Measurements from ENCODE around the gene CST7. TPM values are rescaled to one million over a fixed set of nuclear protein-coding genes. Genes with fewer than 3 reads are reported as not detected.

Gene CST7
- total and polyA plus RNA-seq, 2 of the 13 experiments (the other 11 are each of a cell fraction or from before 2014, with no cell fraction given): not detected

- Histone ChIP-seq H3K27ac (ENCODE audit: extremely low read length, insufficient read depth, low read length) (no peak overlapping the region), H3K4me2 (ENCODE audit: low read depth, low read length) (no peak overlapping the region), H3K9me3 (ENCODE audit: low read length) (no peaks in the 10 kb centered on the region), H3K9ac (ENCODE audit: insufficient read depth, low read depth, low read length) (no peak overlapping the region), H3K27me3 (ENCODE audit: control insufficient read depth in 1 of 2, insufficient read depth in 2 of 2, low read length in 2 of 2) (no peaks in the 10 kb centered on the region), H3K4me1 (ENCODE audit: insufficient read depth, low read length) (peaks cover 55% of the 10 kb centered on the region), H4K20me1 (ENCODE audit: insufficient read depth, low read length) (peaks cover 4% of the 10 kb centered on the region; the same call in 1 of the 2 replicates), H3K79me2 (ENCODE audit: insufficient read depth, low read length) (peaks cover 44% of the 10 kb centered on the region), H3K4me3 (replicated peaks in 1 of 3; ENCODE audit: insufficient read depth in 1 of 3, low read depth in 2 of 3, low read length in 3 of 3) (no peak overlapping the region), H2AFZ (ENCODE audit: low read length) (no peak overlapping the region), H3K36me3 (replicated peaks in 1 of 2; ENCODE audit: control insufficient read depth in 1 of 2, insufficient read depth in 2 of 2, low read length in 2 of 2) (peaks cover 19 to 49% of the 10 kb centered on the region in 2 experiments; a peak in 4 of 5 replicates)
- no peak for ATAC-seq
- in situ Hi-C loops (cut with HindIII; ENCODE audit: extremely low pct_ligation_motif_present, low pct_unique_long_range_greater_than_20kb): no loop called here
- ChIA-PET CTCF (ENCODE audit: low intra/inter-chr PET ratio, low total read pairs) (no interaction called here), POLR2A (no interaction called here)
- TF ChIP-seq ZBTB44 (CRISPR knock-in tag; IDR thresholded peaks at IDR 0.05) (no peak), ZC3H4 (CRISPR knock-in tag; IDR thresholded peaks at IDR 0.05; ENCODE audit: borderline replicate concordance) (no peak), THAP7 (CRISPR knock-in tag; IDR thresholded peaks at IDR 0.05) (no peak), REXO4 (CRISPR knock-in tag; IDR thresholded peaks at IDR 0.05; ENCODE audit: borderline replicate concordance) (no peak), SMC3 (IDR thresholded peaks at IDR 0.05; ENCODE audit: low read length) (no peak), NPAS2 (CRISPR knock-in tag; IDR thresholded peaks at IDR 0.05; ENCODE audit: borderline replicate concordance) (no peak), FOXP1 (IDR thresholded peaks at IDR 0.05) (no peak), FOXP1 (CRISPR knock-in tag; IDR thresholded peaks at IDR 0.05) (no peak), POLR2AphosphoS5 (IDR thresholded peaks at IDR 0.05; ENCODE audit: low read depth, low read length) (no peak)
- DNase-seq (ENCODE audit: low spot score): no peak
- 74% methylated on average over 8 of the region's 8 CpGs for WGBS (ENCODE audit: low lambda C conversion rate)
- no peak for FAIRE-seq
- intact Hi-C loops (cut with micrococcal nuclease; ENCODE audit: unreplicated experiment): no loop called here
- BruUV-seq (replicated peaks): no TSS peak
These were observed 34.8 kb downstream of the CST7 start for GRCh38 chr20:24983896-24984295.

All from HepG2 (cell line).